ENCODE results near the gene UGGT2. TPM values are rescaled to one million over a fixed set of nuclear protein-coding genes. Genes with fewer than 3 reads are reported as not detected.
A peak's percentile ranks its signal among the peaks of the same experiment; 100 is the strongest.

The UGGT2 gene
- total and polyA plus RNA-seq, 9 of the 15 experiments (the other 6 are each of a cell fraction or from before 2014, with no cell fraction given) = 3.5 to 24.5 (median 18.3) TPM

GRCh38 chr13:95882121-95882520 lies 171.1 kb downstream of the UGGT2 start:
- POLR2A ChIA-PET = no interaction called here
- no peak overlapping the region for H3K27ac ChIP-seq (ENCODE audit: extremely low read depth, low read depth, low read length)
- no peak overlapping the region for H3K9ac ChIP-seq (ENCODE audit: insufficient read depth in 1 of 2, low read depth in 2 of 2, low read length in 2 of 2)
- H3K4me2 ChIP-seq (ENCODE audit: insufficient read depth, low read length) = no peak overlapping the region
- H3K4me1 ChIP-seq (replicated peaks in 1 of 2; ENCODE audit: control insufficient read depth in 2 of 2, insufficient read depth in 2 of 2, low read length in 2 of 2) = no peaks in the 10 kb centered on the region
- FAIRE-seq (no peak), DNase-seq (ENCODE audit: extremely low read depth in 1 of 4, low spot score in 3 of 4) (no peak), ATAC-seq (no peak)
- H3K79me2 ChIP-seq (ENCODE audit: control insufficient read depth, insufficient read depth, low read length) = no peaks in the 10 kb centered on the region
- intact Hi-C loops (cut with micrococcal nuclease) = no loop called here
- H3K9me3 ChIP-seq (replicated peaks; ENCODE audit: control insufficient read depth, insufficient read depth, low read depth, low read length) = no peaks in the 10 kb centered on the region
- TF ChIP-seq CEBPG (CRISPR knock-in tag; IDR thresholded peaks at IDR 0.05) = no peak
- TF ChIP-seq CEBPG (tag; conservative IDR thresholded peaks at IDR 0.05 in 1 of 2, IDR thresholded peaks at IDR 0.05 in 1 of 2) = 0 out of 4 replicates have a peak, but pooled peaks of 1 of the 2 experiments have one; percentile 38
- TF ChIP-seq, protein P1, sequence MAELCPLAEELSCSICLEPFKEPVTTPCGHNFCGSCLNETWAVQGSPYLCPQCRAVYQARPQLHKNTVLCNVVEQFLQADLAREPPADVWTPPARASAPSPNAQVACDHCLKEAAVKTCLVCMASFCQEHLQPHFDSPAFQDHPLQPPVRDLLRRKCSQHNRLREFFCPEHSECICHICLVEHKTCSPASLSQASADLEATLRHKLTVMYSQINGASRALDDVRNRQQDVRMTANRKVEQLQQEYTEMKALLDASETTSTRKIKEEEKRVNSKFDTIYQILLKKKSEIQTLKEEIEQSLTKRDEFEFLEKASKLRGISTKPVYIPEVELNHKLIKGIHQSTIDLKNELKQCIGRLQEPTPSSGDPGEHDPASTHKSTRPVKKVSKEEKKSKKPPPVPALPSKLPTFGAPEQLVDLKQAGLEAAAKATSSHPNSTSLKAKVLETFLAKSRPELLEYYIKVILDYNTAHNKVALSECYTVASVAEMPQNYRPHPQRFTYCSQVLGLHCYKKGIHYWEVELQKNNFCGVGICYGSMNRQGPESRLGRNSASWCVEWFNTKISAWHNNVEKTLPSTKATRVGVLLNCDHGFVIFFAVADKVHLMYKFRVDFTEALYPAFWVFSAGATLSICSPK (IDR thresholded peaks at IDR 0.05; ENCODE audit: borderline replicate concordance) = no peak
- BruUV-seq (replicated peaks) = no TSS peak
- in situ Hi-C loops (cut with MboI) = no loop called here
- H3K4me3 ChIP-seq = no peak overlapping the region
- no peak overlapping the region for H2AFZ ChIP-seq (ENCODE audit: low read depth, low read length)
- H3K36me3 ChIP-seq (ENCODE audit: control insufficient read depth, insufficient read depth, low read length) = peaks cover 15% of the 10 kb centered on the region; the same call in 1 of the 3 replicates
- H3K9me1 ChIP-seq (ENCODE audit: control insufficient read depth, insufficient read depth, low read length) = no peaks in the 10 kb centered on the region
- WGBS (ENCODE audit: insufficient coverage, low coverage, missing lambda C conversion rate) = 83% methylated on average over 3 of the region's 3 CpGs
- H3K27me3 ChIP-seq (ENCODE audit: control insufficient read depth in 2 of 2, insufficient read depth in 2 of 2, low read length in 2 of 2) = no peaks in the 10 kb centered on the region
- CTCF ChIA-PET (ENCODE audit: low intra/inter-chr PET ratio) = no interaction called here
- H4K20me1 ChIP-seq (replicated peaks; ENCODE audit: control insufficient read depth, insufficient read depth, low read length) = no peaks in the 10 kb centered on the region

DNA sequence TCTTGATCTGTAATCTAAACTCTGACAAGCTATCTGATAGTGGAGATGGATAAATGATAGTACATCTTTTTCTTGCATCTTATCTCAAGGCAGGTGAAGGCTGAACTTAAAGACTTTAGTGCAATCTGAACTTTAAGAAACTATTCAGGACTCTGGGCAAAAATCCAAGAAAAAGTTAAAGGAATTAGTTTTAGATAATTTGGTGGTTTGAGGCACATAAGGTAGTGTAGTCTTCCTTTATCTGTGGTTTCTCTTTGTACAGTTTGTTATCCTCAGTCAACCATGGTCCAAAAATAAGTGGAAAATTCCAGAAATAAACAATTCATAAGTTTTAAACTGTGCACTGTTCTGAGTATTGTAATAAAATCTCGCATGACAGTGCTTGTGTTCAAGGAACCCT lies 172.9 kb downstream of the UGGT2 start:
- POLR2A ChIA-PET = interaction anchor here (0.6 kb wide), 1 partner anchor 173 kb away, joined by 3 read pairs; no protein-coding TSS in a partner anchor

More for the DNA sequence above, 172.9 kb downstream of the UGGT2 start:
- in situ Hi-C loops (cut with MboI) = no loop called here
- TF ChIP-seq GATA2 (CRISPR knock-in tag; IDR thresholded peaks at IDR 0.05) (0 out of 2 replicates have a peak, but pooled peaks have one; percentile 11), HNRNPH1 (optimal IDR thresholded peaks at IDR 0.05; ENCODE audit: low read depth, low read length) (no peak)
- WGBS (ENCODE audit: insufficient coverage, low coverage, missing lambda C conversion rate) = 57% methylated on average over 1 of the region's 1 CpG
- Histone ChIP-seq H3K79me2 (ENCODE audit: control insufficient read depth, insufficient read depth, low read length) (no peaks in the 10 kb centered on the region), H3K4me2 (ENCODE audit: insufficient read depth, low read length) (no peak overlapping the region), H3K27me3 (ENCODE audit: control insufficient read depth in 2 of 2, insufficient read depth in 2 of 2, low read length in 2 of 2) (no peaks in the 10 kb centered on the region), H3K4me3 (no peak overlapping the region), H3K4me1 (replicated peaks in 1 of 2; ENCODE audit: control insufficient read depth in 2 of 2, insufficient read depth in 2 of 2, low read length in 2 of 2) (no peaks in the 10 kb centered on the region), H4K20me1 (replicated peaks; ENCODE audit: control insufficient read depth, insufficient read depth, low read length) (no peaks in the 10 kb centered on the region), H2AFZ (ENCODE audit: low read depth, low read length) (no peak overlapping the region), H3K9me1 (ENCODE audit: control insufficient read depth, insufficient read depth, low read length) (no peaks in the 10 kb centered on the region), H3K9ac (ENCODE audit: insufficient read depth in 1 of 2, low read depth in 2 of 2, low read length in 2 of 2) (no peak overlapping the region), H3K9me3 (replicated peaks; ENCODE audit: control insufficient read depth, insufficient read depth, low read depth, low read length) (no peaks in the 10 kb centered on the region), H3K36me3 (ENCODE audit: control insufficient read depth, insufficient read depth, low read length) (peaks cover 20% of the 10 kb centered on the region; the same call in 1 of the 3 replicates), H3K27ac (ENCODE audit: extremely low read depth, low read depth, low read length) (no peak overlapping the region)
- no TSS peak for BruUV-seq (replicated peaks)
- CTCF ChIA-PET (ENCODE audit: low intra/inter-chr PET ratio) = no interaction called here
- DNase-seq (ENCODE audit: extremely low read depth in 1 of 4, low spot score in 3 of 4) = no peak
- no peak for FAIRE-seq
- intact Hi-C loops (cut with micrococcal nuclease) = no loop called here
- ATAC-seq = no peak
